Gastrocnemius medialis (tissue), 4 donors: Measurements from ENCODE around the gene ZNF57.

Source experiments
- CTCF ChIP-seq, 5 experiments: fragments of 450-650 bp in 3 of 5; fragments of 200-600 bp in 2 of 5; sonication (generic) in 2 of 5; IDR thresholded peaks in 4 of 5; conservative IDR thresholded peaks in 1 of 5; 1 replicate in 4 of 5; 2 replicates in 1 of 5; pipeline ENCODE4 v1.5.1; 2016 to 2019; ENCODE audit warnings: antibody characterized with exemption in 5 of 5, mild to moderate bottlenecking in 3 of 5, moderate library complexity in 3 of 5
- POLR2A ChIP-seq, 2 donors: fragments of 450-650 bp; IDR thresholded peaks; one replicate each; pipeline ENCODE4 v1.6.1; 2017; ENCODE audit warnings: antibody characterized with exemption in 2 of 2, mild to moderate bottlenecking in 2 of 2, moderate library complexity in 2 of 2

GRCh38 chr19:2869618-2870017 lies 31.1 kb upstream of the ZNF57 start:
- TF ChIP-seq CTCF (IDR thresholded peaks at IDR 0.05 in 4 of 5, conservative IDR thresholded peaks at IDR 0.05 in 1 of 5) (no peak), POLR2A (IDR thresholded peaks at IDR 0.05) (no peak)
